Thyroid gland (tissue), 4 donors: Measurements from ENCODE around the gene HADHB. TPM values are rescaled to one million over a fixed set of nuclear protein-coding genes. Genes with fewer than 3 reads are reported as not detected.
"Not testable (repeated sequence)": the region's sequence is repeated elsewhere in the genome, so short reads cannot be mapped to it uniquely, and the experiment has no call there.

Source experiments
- DNase-seq, 2 donors: peaks; one replicate each; pipeline ENCODE4 v3.0.0-alpha.2; 2019
- H3K27ac ChIP-seq, 3 donors: fragments of 200-600 bp; sonication (generic); 1 replicate in 2 of 3; 2 replicates in 1 of 3; pipeline ENCODE4 v1.5.1; 2016 to 2019; ENCODE audit warnings: mild to moderate bottlenecking in 1 of 3, moderate library complexity in 1 of 3
- H3K27me3 ChIP-seq: fragments of 200-600 bp; sonication (generic); one replicate; pipeline ENCODE4 v1.5.1; 2019
- H3K36me3 ChIP-seq, 2 donors: fragments of 200-600 bp; sonication (generic); one replicate each; pipeline ENCODE4 v1.5.1; 2016 to 2019
- H3K4me1 ChIP-seq, 2 donors: fragments of 200-600 bp; sonication (generic); one replicate each; pipeline ENCODE4 v1.5.1; 2017 to 2019
- H3K4me3 ChIP-seq, 3 donors: fragments of 200-600 bp; sonication (generic); replicated peaks in 1 of 3; 1 replicate in 2 of 3; 2 replicates in 1 of 3; pipeline ENCODE4 v1.5.1; 2016; ENCODE audit warnings: mild to moderate bottlenecking in 1 of 3
- H3K9me3 ChIP-seq: fragments of 200-600 bp; sonication (generic); one replicate; pipeline ENCODE4 v1.5.1; 2017
- POLR2A ChIP-seq, 2 donors: fragments of 450-650 bp; IDR thresholded peaks; one replicate each; pipeline ENCODE4 v1.6.1; 2017; ENCODE audit warnings: antibody characterized with exemption in 2 of 2, mild to moderate bottlenecking in 2 of 2, moderate library complexity in 1 of 2
- WGBS, 2 donors: methylation state at CpG; one replicate each; pipeline ENCODE4 v1.1.5; 2017; 5-methylcytosine and 5-hydroxymethylcytosine counted together
- intact Hi-C: fragments of 100-400 bp; cut with DNase I; formaldehyde crosslinking; loops from one replicate; pipeline ENCODE4 v1.15.1; 2023
- total RNA-seq, 4 donors: library from RNA; depleted of rRNA; stranded (reverse); fragments of >200 nt; gene quantifications; one replicate each; pipeline ENCODE4 v1.2.3, GENCODE V29; 2016
- TF ChIP-seq, protein P1 (sequence below), 6 experiments: fragments of 200-600 bp in 3 of 6; fragments of 450-650 bp in 3 of 6; sonication (generic) in 3 of 6; IDR thresholded peaks; one replicate each; pipeline ENCODE4 v1.5.1; 2016 to 2019; ENCODE audit warnings: antibody characterized with exemption in 6 of 6, mild to moderate bottlenecking in 2 of 6, inconsistent platforms in 1 of 6, moderate library complexity in 1 of 6

HADHB gene
- total RNA-seq, 4 donors from 2014 or later: 127 to 200 (median 184) TPM

DNA sequence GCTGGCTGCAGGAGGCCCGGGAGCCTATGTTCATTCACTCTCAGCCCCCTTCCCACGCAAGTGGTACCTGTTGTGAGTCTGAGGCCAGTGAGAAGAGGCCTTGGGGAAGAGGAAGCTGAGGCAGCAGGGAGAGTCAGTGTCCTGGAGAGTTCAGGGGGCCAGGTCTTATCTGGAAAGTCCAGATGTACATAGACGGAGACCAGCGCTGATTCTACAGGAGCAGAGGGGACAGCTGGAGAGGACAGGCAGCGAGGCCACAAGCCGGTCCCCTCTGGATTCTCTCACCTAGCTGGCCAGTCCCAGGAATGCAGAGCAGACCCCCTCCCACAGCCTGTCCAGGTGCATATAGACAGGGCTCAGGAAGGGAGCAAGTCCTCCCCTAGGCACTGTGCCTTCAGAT lies 72.1 kb downstream of the HADHB start:
- H3K27me3 ChIP-seq: no peaks in the 10 kb centered on the region
- intact Hi-C loops: no loop called here
- no peak overlapping the region for H3K27ac ChIP-seq
- no peak for DNase-seq
- TF ChIP-seq, protein P1, sequence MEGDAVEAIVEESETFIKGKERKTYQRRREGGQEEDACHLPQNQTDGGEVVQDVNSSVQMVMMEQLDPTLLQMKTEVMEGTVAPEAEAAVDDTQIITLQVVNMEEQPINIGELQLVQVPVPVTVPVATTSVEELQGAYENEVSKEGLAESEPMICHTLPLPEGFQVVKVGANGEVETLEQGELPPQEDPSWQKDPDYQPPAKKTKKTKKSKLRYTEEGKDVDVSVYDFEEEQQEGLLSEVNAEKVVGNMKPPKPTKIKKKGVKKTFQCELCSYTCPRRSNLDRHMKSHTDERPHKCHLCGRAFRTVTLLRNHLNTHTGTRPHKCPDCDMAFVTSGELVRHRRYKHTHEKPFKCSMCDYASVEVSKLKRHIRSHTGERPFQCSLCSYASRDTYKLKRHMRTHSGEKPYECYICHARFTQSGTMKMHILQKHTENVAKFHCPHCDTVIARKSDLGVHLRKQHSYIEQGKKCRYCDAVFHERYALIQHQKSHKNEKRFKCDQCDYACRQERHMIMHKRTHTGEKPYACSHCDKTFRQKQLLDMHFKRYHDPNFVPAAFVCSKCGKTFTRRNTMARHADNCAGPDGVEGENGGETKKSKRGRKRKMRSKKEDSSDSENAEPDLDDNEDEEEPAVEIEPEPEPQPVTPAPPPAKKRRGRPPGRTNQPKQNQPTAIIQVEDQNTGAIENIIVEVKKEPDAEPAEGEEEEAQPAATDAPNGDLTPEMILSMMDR (IDR thresholded peaks at IDR 0.05): no peak
- H3K4me1 ChIP-seq: no peaks in the 10 kb centered on the region
- no peaks in the 10 kb centered on the region for H3K36me3 ChIP-seq
- no peaks in the 10 kb centered on the region for H3K9me3 ChIP-seq
- H3K4me3 ChIP-seq: no peak overlapping the region
- 85 to 100% methylated on average over 5 to 6 of the region's 6 CpGs for WGBS, 2 donors

DNA sequence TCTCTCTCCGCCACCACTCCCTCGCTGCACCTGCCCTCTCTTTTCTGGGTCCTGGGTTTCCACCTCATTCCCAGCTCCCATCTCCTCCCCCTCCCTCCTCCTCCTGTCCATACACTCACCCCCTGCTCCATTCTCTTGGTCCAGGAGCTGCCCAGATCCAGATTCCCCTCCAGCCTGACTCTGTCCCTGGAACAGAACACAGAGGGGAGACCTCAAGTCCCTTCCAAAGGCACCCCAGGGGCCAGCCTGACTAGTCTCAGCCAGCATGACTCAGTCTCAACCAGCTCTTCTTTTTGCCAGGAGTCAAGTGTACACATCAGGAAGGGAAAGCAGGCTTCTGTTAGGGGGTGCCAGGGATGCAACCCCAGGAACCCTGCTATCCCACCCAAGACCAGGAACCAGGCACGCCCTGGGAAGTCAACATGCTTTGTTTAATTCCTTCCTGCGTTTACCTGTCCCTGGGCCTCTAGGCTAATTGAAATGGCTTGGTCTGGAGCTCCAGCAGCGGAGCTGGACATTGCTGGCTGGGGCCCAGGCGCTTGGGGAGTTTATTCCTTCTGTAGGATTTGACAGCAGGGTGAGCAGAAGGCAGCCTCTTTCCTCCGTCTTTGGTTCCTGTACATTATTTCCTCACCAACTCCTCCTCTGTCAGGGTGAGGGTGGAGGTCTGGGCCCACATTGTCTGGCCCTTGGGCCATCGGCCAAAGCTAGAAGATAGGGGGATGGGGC lies 72.8 kb downstream of the HADHB start:
- intact Hi-C loops: no loop called here

DNA sequence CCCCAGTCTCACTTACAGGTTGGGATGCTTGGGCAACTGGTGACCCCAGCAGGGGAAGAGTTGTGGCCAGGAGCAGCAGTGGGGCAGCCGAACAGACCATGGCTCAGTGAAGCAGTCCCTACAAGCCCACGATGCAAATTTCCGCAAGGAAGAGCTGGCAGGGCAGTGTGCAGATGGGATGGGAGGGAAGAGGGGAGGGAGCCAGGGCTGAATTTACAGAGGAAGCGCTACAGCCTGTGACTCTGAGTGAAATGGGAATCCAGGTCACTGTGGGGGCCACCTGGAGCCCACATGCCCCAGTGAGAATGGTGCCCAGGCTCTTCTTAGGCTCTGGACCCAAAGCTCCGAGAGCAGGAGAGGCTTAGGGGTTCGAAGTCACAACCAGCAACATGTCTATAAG lies 74.2 kb downstream of the HADHB start:
- 64 to 75% methylated on average over 6 of the region's 6 CpGs for WGBS, 2 donors
- TF ChIP-seq, protein P1 (IDR thresholded peaks at IDR 0.05): no peak
- TF ChIP-seq POLR2A (IDR thresholded peaks at IDR 0.05): no peak
- H3K9me3 ChIP-seq: no peaks in the 10 kb centered on the region
- H3K27ac ChIP-seq: no peak overlapping the region
- H3K27me3 ChIP-seq: no peaks in the 10 kb centered on the region
- DNase-seq: no peak
- H3K4me1 ChIP-seq: no peaks in the 10 kb centered on the region
- no peak overlapping the region for H3K4me3 ChIP-seq
- no peaks in the 10 kb centered on the region for H3K36me3 ChIP-seq
- intact Hi-C loops: no loop called here

More for the DNA sequence above, 72.8 kb downstream of the HADHB start:
- Histone ChIP-seq H3K27ac (no peak overlapping the region), H3K4me3 (no peak overlapping the region), H3K4me1 (no peaks in the 10 kb centered on the region), H3K9me3 (no peaks in the 10 kb centered on the region), H3K27me3 (no peaks in the 10 kb centered on the region), H3K36me3 (no peaks in the 10 kb centered on the region)
- 84 to 86% methylated on average over 8 of the region's 8 CpGs for WGBS, 2 donors
- DNase-seq: no peak
- no peak for TF ChIP-seq POLR2A (IDR thresholded peaks at IDR 0.05)
- TF ChIP-seq, protein P1 (IDR thresholded peaks at IDR 0.05): no peak

DNA sequence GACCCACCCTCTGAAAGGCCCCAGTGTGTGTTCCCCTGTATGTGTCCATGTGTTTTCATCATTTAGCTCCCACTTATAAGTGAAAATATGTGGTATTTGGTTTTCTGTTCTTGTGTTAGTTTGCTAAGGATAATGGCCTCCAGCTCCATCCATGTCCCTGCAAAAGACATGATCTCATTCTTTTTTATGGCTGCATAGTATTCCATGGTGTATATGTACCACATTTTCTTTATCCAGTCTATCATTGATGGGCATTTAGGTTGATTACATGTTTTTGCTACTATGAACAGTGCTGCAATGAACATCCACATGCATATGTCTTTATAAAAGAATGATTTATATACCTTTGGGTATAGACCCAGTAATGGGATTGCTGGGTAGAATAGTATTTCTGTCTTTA lies 79.7 kb downstream of the HADHB start:
- H3K4me3 ChIP-seq, DNase-seq, H3K27ac ChIP-seq, H3K36me3 ChIP-seq, H3K4me1 ChIP-seq, H3K9me3 ChIP-seq, H3K27me3 ChIP-seq: not testable (repeated sequence)
- intact Hi-C loops: loop anchor here (10.0 kb wide), 1 partner anchor 150 kb away; the partner anchor contains the start of gene GAREM2

DNA sequence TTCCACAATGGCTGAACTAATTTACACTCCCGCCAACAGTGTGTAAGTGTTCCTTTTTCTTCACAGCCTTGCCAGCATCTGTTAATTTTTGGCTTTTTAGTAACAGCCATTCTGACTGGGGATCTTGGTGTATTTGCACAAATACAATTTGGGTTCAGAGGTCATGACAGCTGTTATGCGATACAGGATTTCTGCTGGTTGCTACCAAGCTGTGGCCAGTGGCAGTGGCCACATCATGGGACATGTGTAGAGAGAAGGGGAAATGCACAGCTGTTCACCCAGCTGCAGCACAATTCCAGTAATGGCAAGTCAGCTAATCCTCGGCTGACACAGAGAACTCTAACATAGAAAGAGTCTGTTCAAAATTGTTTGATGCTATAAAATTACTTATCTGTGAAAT lies 80.2 kb downstream of the HADHB start:
- TF ChIP-seq, protein P1 (IDR thresholded peaks at IDR 0.05): no peak
- no peak for TF ChIP-seq POLR2A (IDR thresholded peaks at IDR 0.05)

More for the DNA sequence above, 80.2 kb downstream of the HADHB start:
- Histone ChIP-seq H3K27ac (no peak overlapping the region), H3K36me3 (no peaks in the 10 kb centered on the region), H3K9me3 (no peaks in the 10 kb centered on the region), H3K4me3 (no peak overlapping the region), H3K27me3 (no peaks in the 10 kb centered on the region), H3K4me1 (no peaks in the 10 kb centered on the region)
- WGBS, 2 donors: 75 to 91% methylated on average over 3 of the region's 3 CpGs
- DNase-seq: no peak
- intact Hi-C loops: loop anchor here (5.0 to 10.0 kb wide), 2 partner anchors 88 to 150 kb away; partner anchors contain the start of gene GAREM2
